GM10248 (cell line): Measurements from ENCODE around the gene FMR1.

ENCODE experiments used
- CTCF ChIA-PET: fragments of 300-600 bp; sonication (Branson Sonifier 250); formaldehyde crosslinking; extraction: SDS; loops from one replicate; lab custom pipeline; 2021; ENCODE audit warnings: antibody characterized with exemption; lab: Yijun Ruan, JAX
- POLR2A ChIA-PET: fragments of 350-650 bp; sonication (Branson Sonifier 250); formaldehyde crosslinking; extraction: SDS; loops from one replicate; lab custom pipeline; 2020; ENCODE audit warnings: antibody characterized with exemption; lab: Yijun Ruan, JAX
- DNase-seq: peaks from one replicate; pipeline ENCODE4 v3.0.0; 2012; ENCODE audit errors: extremely low spot score
- CTCF ChIP-seq: IDR thresholded peaks from 2 replicates; pipeline ENCODE4 v1.5.1; 2012; ENCODE audit warnings: mild to moderate bottlenecking, low read depth; ENCODE audit errors: extremely low read depth, missing control alignments, control extremely low read depth

Gene FMR1

GRCh38 chrX:147913570-147913969 is 1.9 kb downstream of the FMR1 start:
- no peak for TF ChIP-seq CTCF
- CTCF ChIA-PET: no interaction called here

GRCh38 chrX:147914591-147914990 is 2.9 kb downstream of the FMR1 start:
- no peak for DNase-seq
- POLR2A ChIA-PET: no interaction called here
- no peak for TF ChIP-seq CTCF
- CTCF ChIA-PET: interaction anchor here (1.3 kb wide), 1 partner anchor 11 kb away, joined by 3 read pairs; no protein-coding TSS in a partner anchor

More at GRCh38 chrX:147913570-147913969, 1.9 kb downstream of the FMR1 start:
- POLR2A ChIA-PET: no interaction called here
- DNase-seq: no peak

GRCh38 chrX:147916375-147916968 is 4.8 kb downstream of the FMR1 start:
- no peak for TF ChIP-seq CTCF
- DNase-seq: no peak
- POLR2A ChIA-PET: no interaction called here
- CTCF ChIA-PET: no interaction called here

GRCh38 chrX:147917700-147918695 is 6.3 kb downstream of the FMR1 start:
- POLR2A ChIA-PET: no interaction called here
- peak; percentile 26 for DNase-seq
- TF ChIP-seq CTCF: no peak
- CTCF ChIA-PET: interaction anchor here (0.7 kb wide), 1 partner anchor 1553 kb away, joined by 3 read pairs; no protein-coding TSS in a partner anchor

GRCh38 chrX:147920161-147920666 is 8.5 kb downstream of the FMR1 start:
- CTCF ChIA-PET: no interaction called here
- TF ChIP-seq CTCF: no peak
- DNase-seq: no peak
- POLR2A ChIA-PET: no interaction called here

GRCh38 chrX:147923605-147924004 is 11.9 kb downstream of the FMR1 start:
- POLR2A ChIA-PET: no interaction called here
- TF ChIP-seq CTCF: no peak
- DNase-seq: no peak
- CTCF ChIA-PET: no interaction called here
